Measurements from ENCODE around the gene PDE4D. TPM values are rescaled to one million over a fixed set of nuclear protein-coding genes. Genes with fewer than 3 reads are reported as not detected.

PDE4D gene
- total and polyA plus RNA-seq, 2 of the 4 experiments (the other 2 are of a cell fraction), result 1.4 to 7.9 TPM

- Histone ChIP-seq H3K27ac (ENCODE audit: insufficient read depth, low read length) (no peak overlapping the region), H2AFZ (replicated peaks; ENCODE audit: low read length, poor library complexity) (no peak overlapping the region), H3K4me2 (ENCODE audit: low read depth, low read length) (no peak overlapping the region), H3K27me3 (ENCODE audit: control insufficient read depth, insufficient read depth, low read length) (no peaks in the 10 kb centered on the region), H4K5ac (ENCODE audit: low read depth, low read length) (no peak overlapping the region), H4K20me1 (ENCODE audit: insufficient read depth, low read length) (no peaks in the 10 kb centered on the region), H3K9me3 (ENCODE audit: control insufficient read depth, insufficient read depth, low read length) (no peaks in the 10 kb centered on the region), H3K23ac (ENCODE audit: low read depth, low read length) (no peak overlapping the region), H3K18ac (ENCODE audit: low read depth, low read length) (no peak overlapping the region), H4K91ac (ENCODE audit: insufficient read depth, low read depth, low read length) (no peak overlapping the region), H3K36me3 (ENCODE audit: control insufficient read depth, insufficient read depth, low read length) (no peaks in the 10 kb centered on the region), H2AK9ac (replicated peaks; ENCODE audit: low read depth, low read length, poor library complexity) (no peak overlapping the region), H3K9me1 (ENCODE audit: insufficient read depth, low read length) (no peaks in the 10 kb centered on the region), H2BK5ac (ENCODE audit: low read depth, low read length, poor library complexity, severe bottlenecking) (no peak overlapping the region), H2BK120ac (ENCODE audit: low read depth, low read length) (no peak overlapping the region), H3K79me1 (ENCODE audit: low read depth in 1 of 2, low read length in 2 of 2) (no peaks in the 10 kb centered on the region), H2BK15ac (ENCODE audit: low read depth, low read length) (no peak overlapping the region), H2AK5ac (ENCODE audit: low read depth, low read length) (no peak overlapping the region), H3K9ac (ENCODE audit: low read depth, low read length) (no peak overlapping the region), H4K8ac (ENCODE audit: low read depth in 2 of 2, low read length in 2 of 2) (no peak overlapping the region), H3K56ac (ENCODE audit: extremely low read depth, insufficient read depth, low read length) (no peak overlapping the region), H3K14ac (replicated peaks; ENCODE audit: low read depth, low read length) (no peak overlapping the region), H3K4ac (ENCODE audit: low read depth, low read length) (no peak overlapping the region), H3K4me1 (ENCODE audit: control insufficient read depth, insufficient read depth, low read length) (no peaks in the 10 kb centered on the region), H3K4me3 (ENCODE audit: insufficient read depth, low read depth, low read length) (no peak overlapping the region), H2BK20ac (ENCODE audit: low read depth, low read length) (no peak overlapping the region)
- POLR2A ChIA-PET (ENCODE audit: unreplicated experiment), result interaction anchor here (0.7 kb wide), 1 partner anchor 17 kb away, joined by 3 read pairs; no protein-coding TSS in a partner anchor
- WGBS, 2 experiments (ENCODE audit: extremely low coverage in 2 of 2, insufficient read length in 1 of 2), result no CpG with 5 or more reads among the region's 3 CpGs
- in situ Hi-C loops (cut with MboI; ENCODE audit: low sequenced_read_pairs), result no loop called here
- intact Hi-C loops (cut with micrococcal nuclease), result no loop called here
- BruUV-seq (replicated peaks), result no TSS peak
- DNase-seq, result no peak
- ATAC-seq (ENCODE audit: low read depth), result no peak
- CTCF ChIA-PET, result interaction anchor here (0.6 kb wide), 1 partner anchor 619 kb away, joined by 3 read pairs; no protein-coding TSS in a partner anchor
- dilution Hi-C loops (cut with HindIII; ENCODE audit: low sequenced_read_pairs, unreplicated experiment), result no loop called here
- TF ChIP-seq MAFK (IDR thresholded peaks at IDR 0.05; ENCODE audit: low read depth, low read length) (0 out of 2 replicates have a peak, but pooled peaks have one; percentile 16), RAD21 (IDR thresholded peaks at IDR 0.05; ENCODE audit: low read length) (no peak)
Measured at GRCh38 chr5:59571067-59571466, 322.5 kb downstream of the PDE4D start.

Measured in IMR-90 (cell line).